Neural crest cell (in vitro differentiated cells): ENCODE measurements around the gene TMEM208. TPM values are rescaled to one million over a fixed set of nuclear protein-coding genes. Genes with fewer than 3 reads are reported as not detected.

Experiments used
- DNase-seq: peaks from one replicate; pipeline ENCODE4 v3.0.0; 2021; ENCODE audit warnings: low read depth, mixed read lengths, low spot score
- H3K27ac Mint-ChIP-seq: one replicate; pipeline ENCODE4 v1.8.0; 2021; ENCODE audit warnings: mild to moderate bottlenecking, mixed read lengths; ENCODE audit not compliant: unreplicated experiment
- H3K27me3 Mint-ChIP-seq: 2 replicates; pipeline ENCODE4 v1.8.0; 2021; ENCODE audit warnings: low read depth, mild to moderate bottlenecking, mixed read lengths
- H3K36me3 Mint-ChIP-seq: 2 replicates; pipeline ENCODE4 v1.8.0; 2021; ENCODE audit warnings: low read depth, mild to moderate bottlenecking, mixed read lengths
- H3K4me1 Mint-ChIP-seq: 2 replicates; pipeline ENCODE4 v1.8.0; 2021; ENCODE audit warnings: mixed read lengths
- H3K4me3 Mint-ChIP-seq: one replicate; pipeline ENCODE4 v1.8.0; 2021; ENCODE audit warnings: mild to moderate bottlenecking, mixed read lengths
- H3K9me3 Mint-ChIP-seq: 2 replicates; pipeline ENCODE4 v1.8.0; 2021; ENCODE audit warnings: mixed read lengths
- total RNA-seq: library from RNA; stranded (reverse); gene quantifications from 2 replicates; pipeline ENCODE4 v1.2.1, GENCODE V29; 2021
- TF ChIP-seq, protein P1 (sequence below): fragments of 200-600 bp; sonication (generic); conservative IDR thresholded peaks from 2 replicates; pipeline ENCODE4 v1.5.0; 2021; ENCODE audit warnings: antibody characterized with exemption, mild to moderate bottlenecking

The TMEM208 gene
- total RNA-seq, 1 donor from 2014 or later = 35.7 TPM

DNA sequence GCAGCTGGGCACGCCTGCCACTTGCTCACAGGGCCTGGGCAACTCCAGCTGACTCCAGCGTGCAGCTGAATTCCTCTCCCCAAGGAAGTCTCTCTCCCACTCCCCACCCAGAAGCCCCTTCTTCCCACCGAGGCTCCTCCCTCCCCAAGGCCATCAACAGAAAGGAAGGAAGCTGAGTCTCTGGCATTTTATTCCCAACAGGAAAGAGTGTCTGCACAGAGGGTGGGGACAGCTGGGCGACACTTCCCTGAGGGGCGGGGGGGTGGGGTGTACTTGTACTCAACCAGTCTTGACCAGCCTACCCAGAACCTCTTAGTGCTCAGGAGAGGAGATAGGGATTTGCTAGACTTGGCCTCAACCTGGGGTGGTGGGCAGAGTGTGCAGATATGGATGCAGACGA, 36.9 kb upstream of the TMEM208 start, which contains the start of gene EXOC3L1:
Gene EXOC3L1, minus strand, starts transcription at position 96 of the 400 bp plus-strand sequence. CDS start 460 bp downstream, outside the sequence.
- Mint-ChIP-seq H3K36me3 (no peaks in the 10 kb centered on the region), H3K27me3 (peaks cover 18% of the 10 kb centered on the region), H3K27ac (no peak within 1 kb of the TSS), H3K9me3 (no peaks in the 10 kb centered on the region), H3K4me1 (peaks cover 29% of the 10 kb centered on the region), H3K4me3 (peak within 1 kb of the TSS; percentile 93)
- DNase-seq = no peak
- TF ChIP-seq, protein P1, sequence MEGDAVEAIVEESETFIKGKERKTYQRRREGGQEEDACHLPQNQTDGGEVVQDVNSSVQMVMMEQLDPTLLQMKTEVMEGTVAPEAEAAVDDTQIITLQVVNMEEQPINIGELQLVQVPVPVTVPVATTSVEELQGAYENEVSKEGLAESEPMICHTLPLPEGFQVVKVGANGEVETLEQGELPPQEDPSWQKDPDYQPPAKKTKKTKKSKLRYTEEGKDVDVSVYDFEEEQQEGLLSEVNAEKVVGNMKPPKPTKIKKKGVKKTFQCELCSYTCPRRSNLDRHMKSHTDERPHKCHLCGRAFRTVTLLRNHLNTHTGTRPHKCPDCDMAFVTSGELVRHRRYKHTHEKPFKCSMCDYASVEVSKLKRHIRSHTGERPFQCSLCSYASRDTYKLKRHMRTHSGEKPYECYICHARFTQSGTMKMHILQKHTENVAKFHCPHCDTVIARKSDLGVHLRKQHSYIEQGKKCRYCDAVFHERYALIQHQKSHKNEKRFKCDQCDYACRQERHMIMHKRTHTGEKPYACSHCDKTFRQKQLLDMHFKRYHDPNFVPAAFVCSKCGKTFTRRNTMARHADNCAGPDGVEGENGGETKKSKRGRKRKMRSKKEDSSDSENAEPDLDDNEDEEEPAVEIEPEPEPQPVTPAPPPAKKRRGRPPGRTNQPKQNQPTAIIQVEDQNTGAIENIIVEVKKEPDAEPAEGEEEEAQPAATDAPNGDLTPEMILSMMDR = no peak

DNA sequence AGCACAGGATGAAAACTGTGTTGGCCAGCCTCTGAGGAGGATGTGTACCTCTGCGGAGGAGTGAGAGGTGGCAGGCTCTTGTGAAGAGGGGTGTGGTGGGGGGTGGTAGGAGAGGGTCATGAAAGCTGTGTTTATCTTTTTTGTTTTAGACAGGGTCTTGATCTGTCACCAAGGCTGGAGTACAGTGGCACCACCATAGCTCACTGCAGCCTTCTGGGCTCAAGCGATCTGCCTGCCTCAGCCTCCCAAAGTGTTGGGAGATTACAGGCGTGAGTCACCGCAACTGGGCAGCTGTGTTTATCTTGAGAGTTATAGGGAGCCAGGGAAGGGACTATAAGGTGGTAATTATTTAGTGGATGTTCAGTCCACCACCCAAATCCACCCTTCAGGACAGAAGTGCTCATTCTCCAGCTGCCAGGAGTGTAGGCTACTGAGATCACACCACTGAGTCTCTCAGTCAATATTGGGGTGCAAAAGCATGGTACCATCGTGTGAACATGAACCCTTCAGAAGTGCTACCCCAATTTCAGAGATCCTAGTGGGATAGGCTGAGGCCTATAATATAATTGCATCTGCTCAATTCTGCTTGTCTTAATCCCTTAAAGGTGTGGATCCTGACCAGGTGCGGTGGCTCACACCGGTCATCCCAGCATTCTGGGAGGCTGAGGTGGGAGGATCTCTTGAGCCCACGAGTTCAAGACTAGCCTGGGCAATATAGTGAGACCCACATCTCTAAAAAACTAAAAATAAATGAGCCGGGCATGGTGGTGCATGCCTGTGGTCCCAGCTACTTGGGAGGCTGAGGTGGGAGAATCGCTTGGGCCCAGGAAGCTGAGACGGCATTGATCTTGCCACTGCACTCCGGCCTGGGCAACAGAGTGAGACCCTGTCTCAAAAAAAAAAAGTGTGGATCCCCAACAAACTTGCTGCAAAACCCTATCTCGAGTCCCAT, 36.2 kb upstream of the TMEM208 start:
- Mint-ChIP-seq H3K36me3 (no peaks in the 10 kb centered on the region), H3K4me1 (peaks cover 23% of the 10 kb centered on the region), H3K9me3 (no peaks in the 10 kb centered on the region), H3K27ac (no peak overlapping the region), H3K4me3 (peak overlapping the region; percentile 93), H3K27me3 (peaks cover 11% of the 10 kb centered on the region)
- DNase-seq = no peak
- TF ChIP-seq, protein P1 = no peak

DNA sequence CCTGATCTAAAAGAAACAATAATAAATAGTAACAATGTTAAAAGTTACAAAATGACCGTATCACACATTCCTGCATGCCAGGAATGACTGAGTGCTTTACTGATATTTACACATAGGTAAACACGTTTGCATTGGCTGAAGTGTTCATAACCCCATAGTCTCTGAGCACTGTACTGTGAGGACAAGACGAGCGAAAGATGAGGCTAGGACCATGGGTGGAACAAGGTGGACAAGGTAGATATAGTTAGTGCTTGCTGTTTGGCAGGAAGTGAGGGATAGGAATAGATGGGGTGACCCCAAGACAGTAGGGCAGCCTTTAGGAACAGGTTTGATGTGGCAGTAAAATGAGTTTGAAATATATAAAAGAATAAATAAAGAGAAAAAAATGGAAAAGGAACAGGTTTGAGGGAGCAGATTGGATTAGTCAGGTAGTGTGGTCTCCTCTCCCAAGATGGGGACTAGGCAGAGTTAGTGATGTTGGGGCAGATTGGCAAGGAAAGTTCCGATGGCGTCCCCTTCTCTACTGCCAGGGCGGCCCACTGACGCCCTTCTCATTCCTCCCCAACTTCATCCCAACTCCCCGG, 35.4 kb upstream of the TMEM208 start:
- Mint-ChIP-seq H3K27ac (no peak overlapping the region), H3K4me3 (peak overlapping the region; percentile 93), H3K9me3 (no peaks in the 10 kb centered on the region), H3K4me1 (peaks cover 28% of the 10 kb centered on the region), H3K27me3 (peaks cover 4% of the 10 kb centered on the region), H3K36me3 (peaks cover 5% of the 10 kb centered on the region)
- no peak for DNase-seq
- TF ChIP-seq, protein P1 = no peak

DNA sequence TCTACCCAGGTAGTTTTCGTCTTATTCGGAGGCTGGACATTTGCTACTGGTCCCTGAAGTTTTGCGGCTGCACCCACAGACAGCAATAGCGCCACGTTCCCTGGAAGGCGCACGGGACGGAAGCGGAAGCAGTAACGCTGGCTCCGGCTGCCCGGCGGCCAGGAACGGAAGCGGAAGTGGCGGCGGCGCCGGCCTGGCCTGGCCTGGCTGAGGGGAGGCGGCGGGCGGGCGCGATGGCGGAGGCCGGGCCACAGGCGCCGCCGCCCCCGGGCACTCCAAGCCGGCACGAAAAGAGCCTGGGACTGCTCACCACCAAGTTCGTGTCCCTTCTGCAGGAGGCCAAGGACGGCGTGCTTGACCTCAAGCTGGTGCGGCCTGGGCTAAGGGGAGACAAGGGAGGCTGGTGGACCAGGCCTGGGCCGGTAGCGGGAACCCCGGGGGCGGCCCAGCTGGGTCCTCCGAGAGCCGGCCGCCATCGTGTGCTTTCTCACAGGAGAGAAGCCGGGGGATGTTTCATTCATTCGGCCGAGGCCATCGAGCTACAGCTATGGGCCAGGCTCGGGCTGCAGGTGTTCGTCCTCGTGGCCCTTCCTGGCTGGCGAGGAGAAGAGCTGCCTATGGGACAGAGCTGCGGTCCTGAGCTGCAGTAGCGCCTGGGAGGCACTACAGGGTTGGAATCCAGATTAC, 34.8 kb upstream of the TMEM208 start, which contains the start of gene E2F4:
Gene E2F4, plus strand, starts transcription at position 161 of the 687 bp plus-strand sequence. Its CDS starts 73 bp downstream, at position 234.
- peaks cover 2% of the 10 kb centered on the region for H3K27me3 Mint-ChIP-seq
- TF ChIP-seq, protein P1 = no peak
- H3K36me3 Mint-ChIP-seq = peaks cover 9% of the 10 kb centered on the region
- H3K27ac Mint-ChIP-seq = peak within 1 kb of the TSS; percentile 43
- DNase-seq = peak; percentile 76
- no peaks in the 10 kb centered on the region for H3K9me3 Mint-ChIP-seq
- peaks cover 31% of the 10 kb centered on the region for H3K4me1 Mint-ChIP-seq
- peak within 1 kb of the TSS; percentile 93 for H3K4me3 Mint-ChIP-seq

DNA sequence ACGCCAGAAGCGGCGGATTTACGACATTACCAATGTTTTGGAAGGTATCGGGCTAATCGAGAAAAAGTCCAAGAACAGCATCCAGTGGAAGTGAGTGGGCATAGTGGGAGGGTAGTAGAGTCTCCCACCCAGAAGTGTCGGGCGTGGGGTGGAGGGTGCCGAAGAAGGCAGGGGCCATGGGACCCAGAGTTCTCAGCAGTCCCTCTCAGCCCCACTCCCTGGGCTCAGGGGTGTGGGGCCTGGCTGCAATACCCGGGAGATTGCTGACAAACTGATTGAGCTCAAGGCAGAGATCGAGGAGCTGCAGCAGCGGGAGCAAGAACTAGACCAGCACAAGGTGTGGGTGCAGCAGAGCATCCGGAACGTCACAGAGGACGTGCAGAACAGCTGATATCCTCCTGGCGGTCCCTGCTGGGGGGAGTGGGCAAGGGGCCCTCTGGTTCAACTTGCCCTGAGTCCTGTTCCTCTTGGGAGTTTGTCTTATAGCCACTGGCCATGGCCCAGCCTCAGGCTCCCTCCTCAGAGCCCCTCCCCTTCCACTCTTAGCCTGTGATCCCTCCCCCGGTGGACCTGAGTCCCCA, 34.1 kb upstream of the TMEM208 start:
- Mint-ChIP-seq H3K4me1 (peaks cover 31% of the 10 kb centered on the region), H3K4me3 (peak overlapping the region; percentile 93), H3K36me3 (peaks cover 9% of the 10 kb centered on the region), H3K27ac (peak overlapping the region; percentile 43), H3K9me3 (no peaks in the 10 kb centered on the region), H3K27me3 (peaks cover 2% of the 10 kb centered on the region)
- TF ChIP-seq, protein P1 = no peak
- DNase-seq = no peak
